LHCN-M2 (cell line): Measurements from ENCODE around the gene TSPYL1. TPM values are rescaled to one million over a fixed set of nuclear protein-coding genes. Genes with fewer than 3 reads are reported as not detected.
"Not testable (repeated sequence)": the region's sequence is repeated elsewhere in the genome, so short reads cannot be mapped to it uniquely, and the experiment has no call there.

ENCODE experiments used
- DNase-seq: peaks from one replicate; pipeline ENCODE4 v3.0.0-alpha.2; 2012; ENCODE audit warnings: low read depth
- total RNA-seq: library from RNA; depleted of rRNA; stranded (reverse); fragments of >200 nt; gene quantifications from 2 replicates; pipeline ENCODE4 v1.2.3, GENCODE V29; 2014

Gene TSPYL1
- total RNA-seq, 1 experiment from 2014 or later, result 76.1 TPM

- no peak for DNase-seq
Measured at GRCh38 chr6:116298273-116298672, 18.5 kb upstream of the TSPYL1 start.

DNA sequence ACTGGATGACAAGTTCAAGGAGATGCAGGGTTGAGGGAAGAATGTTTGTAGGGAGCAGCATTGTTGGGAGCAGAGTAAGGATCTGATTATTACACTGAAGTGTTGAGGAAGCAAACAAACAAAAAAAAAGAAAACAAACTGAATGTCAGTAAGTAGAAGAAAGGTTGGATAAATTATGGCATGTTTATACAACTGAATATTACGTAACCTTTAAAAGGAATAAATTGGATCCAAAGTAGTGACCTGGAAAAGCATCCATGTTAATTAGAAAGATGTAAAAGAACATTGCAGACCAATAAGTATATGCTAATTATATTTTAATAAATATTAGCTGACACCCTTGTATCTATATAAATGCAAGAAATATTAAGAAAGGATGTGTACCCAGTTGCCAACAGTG lies 12.8 kb upstream of the TSPYL1 start:
- DNase-seq, result no peak

GRCh38 chr6:116291701-116292396 lies 12.1 kb upstream of the TSPYL1 start:
- DNase-seq, result no peak

GRCh38 chr6:116290799-116291198 lies 11.1 kb upstream of the TSPYL1 start:
- no peak for DNase-seq

GRCh38 chr6:116289876-116290275 lies 10.1 kb upstream of the TSPYL1 start:
- DNase-seq, result no peak

GRCh38 chr6:116287689-116288282 lies 8.1 kb upstream of the TSPYL1 start:
- DNase-seq, result peak; percentile 49

GRCh38 chr6:116286773-116287358 lies 7.1 kb upstream of the TSPYL1 start:
- DNase-seq, result no peak

DNA sequence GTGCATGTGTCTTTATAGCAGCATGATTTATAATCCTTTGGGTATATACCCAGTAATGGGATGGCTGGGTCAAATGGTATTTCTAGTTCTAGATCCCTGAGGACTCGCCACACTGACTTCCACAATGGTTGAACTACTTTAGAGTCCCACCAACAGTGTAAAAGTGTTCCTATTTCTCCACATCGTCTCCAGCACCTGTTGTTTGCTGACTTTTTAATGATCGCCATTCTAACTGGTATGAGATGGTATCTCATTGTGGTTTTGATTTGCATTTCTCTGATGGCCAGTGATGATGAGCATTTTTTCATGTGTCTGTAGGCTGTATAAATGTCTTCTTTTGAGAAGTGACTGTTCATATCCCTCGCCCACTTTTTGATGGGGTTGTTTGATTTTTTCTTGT lies 5.3 kb upstream of the TSPYL1 start:
- not testable (repeated sequence) for DNase-seq

DNA sequence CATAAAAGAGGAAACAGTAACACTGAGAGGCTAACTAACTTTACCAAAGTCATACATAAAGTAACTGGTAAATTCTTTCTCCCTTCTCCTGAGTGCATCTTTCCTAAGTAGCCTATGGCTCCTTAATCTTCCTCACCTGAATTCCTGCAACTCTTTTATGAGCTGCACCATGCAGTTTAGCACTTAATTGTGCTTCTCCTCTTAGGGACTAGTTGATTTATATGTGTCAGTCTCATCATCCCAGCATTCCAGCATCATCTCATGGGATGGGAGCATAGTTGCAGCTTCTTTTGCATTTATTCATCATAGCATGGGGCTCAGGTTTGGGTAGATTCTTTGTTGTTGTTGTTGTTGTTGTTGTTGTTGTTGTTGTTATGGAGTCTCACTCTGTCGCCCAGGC lies 3.5 kb upstream of the TSPYL1 start:
- no peak for DNase-seq

GRCh38 chr6:116282698-116283097 lies 3.0 kb upstream of the TSPYL1 start:
- DNase-seq, result no peak

GRCh38 chr6:116280933-116281316 lies 1.2 kb upstream of the TSPYL1 start:
- no peak for DNase-seq

DNA sequence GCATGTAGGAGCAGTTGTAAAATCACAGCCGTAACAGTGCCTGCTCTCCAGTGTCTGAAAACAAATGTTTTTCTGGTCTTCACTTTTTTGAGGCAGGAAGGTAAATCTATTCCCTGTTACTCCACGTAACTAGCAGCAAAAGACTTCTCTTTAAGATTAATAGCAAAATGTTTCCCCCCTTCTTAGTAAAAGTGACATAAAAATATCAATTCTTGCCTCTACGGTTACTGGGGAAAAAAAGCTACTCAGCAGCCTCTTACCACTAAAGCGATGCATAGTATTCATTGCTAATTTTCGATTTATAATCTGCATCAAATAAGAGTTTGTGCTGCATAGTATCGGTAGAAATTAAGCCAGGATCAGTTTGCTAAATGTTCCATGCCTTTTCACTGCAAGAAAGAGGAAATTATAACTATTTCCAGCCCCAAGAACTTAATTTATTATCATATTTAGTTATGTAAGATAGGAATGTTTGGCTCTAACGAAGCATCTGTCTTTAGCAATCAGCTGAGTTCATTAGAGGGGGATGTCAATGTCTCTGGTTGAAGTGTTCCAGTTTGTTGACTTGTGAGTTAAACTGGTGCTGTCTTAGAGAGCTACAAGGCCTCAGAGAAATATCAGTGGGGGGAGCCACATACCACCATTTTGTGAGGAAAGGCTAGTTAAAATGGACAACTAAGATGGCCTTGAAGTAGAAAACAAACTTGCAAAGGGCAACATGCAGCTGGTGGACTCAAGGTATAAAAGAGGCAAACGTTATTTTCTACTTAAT lies 617 bp upstream of the TSPYL1 start:
- no peak for DNase-seq

- DNase-seq, result peak; percentile 51
Measured at GRCh38 chr6:116278854-116279231, 887 bp downstream of the TSPYL1 start.

GRCh38 chr6:116278481-116278829 lies 1.3 kb downstream of the TSPYL1 start:
- no peak for DNase-seq

DNA sequence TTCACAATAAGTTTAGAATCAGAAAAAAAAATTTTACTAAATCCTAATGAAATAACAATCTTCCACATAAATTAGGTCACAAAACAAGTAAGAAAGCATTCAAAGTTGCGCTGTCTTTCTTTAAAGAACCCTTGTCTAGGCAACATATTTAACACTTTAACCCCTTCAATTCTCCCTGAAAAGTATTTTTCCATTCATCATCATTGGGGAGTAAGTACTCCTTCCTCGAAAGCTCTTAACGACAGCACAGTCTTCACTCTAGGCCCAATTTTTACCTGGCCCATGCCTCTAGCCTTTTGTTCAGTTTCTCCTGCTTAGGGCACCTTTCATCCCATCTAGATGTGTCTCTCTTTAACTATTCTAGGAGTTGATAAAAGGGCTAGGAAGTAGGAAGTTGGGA lies 2.6 kb downstream of the TSPYL1 start:
- DNase-seq, result no peak

GRCh38 chr6:116271149-116271708 lies 8.5 kb downstream of the TSPYL1 start:
- DNase-seq, result no peak

GRCh38 chr6:116268589-116269293 lies 11.0 kb downstream of the TSPYL1 start:
- DNase-seq, result peak; percentile 80

DNA sequence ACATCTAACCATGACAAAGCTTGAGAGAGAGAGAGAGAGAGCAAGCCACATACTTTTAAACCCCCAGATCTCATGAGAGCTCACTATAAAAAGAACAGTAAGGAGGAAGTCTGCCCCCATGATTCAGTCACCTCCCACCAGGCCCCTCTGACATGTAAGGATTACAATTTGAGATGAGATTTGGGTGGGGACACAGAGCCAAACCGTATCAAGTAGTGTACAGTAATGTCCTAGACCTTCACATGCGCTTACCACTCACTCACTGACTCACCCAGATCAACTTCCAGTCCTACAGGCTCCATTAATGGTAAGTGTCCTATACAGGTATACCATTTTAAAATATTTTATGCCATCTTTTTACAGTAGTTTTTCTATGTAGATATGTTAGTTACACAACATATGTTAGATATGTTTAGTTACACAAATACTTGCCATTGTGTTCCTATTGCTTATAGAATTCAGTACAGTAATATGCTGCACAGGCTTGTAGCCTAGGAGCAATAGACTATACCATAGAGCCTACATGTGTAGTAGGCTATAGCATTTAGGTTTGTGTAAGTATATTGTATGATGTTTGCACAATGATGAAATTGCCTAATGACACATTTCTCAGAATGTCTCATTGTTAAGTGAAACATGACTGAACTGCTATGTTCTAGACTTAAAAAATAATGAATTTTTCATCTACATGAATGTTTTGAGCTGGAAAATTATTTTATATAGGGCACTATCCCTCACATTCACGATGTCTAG lies 11.7 kb downstream of the TSPYL1 start:
- DNase-seq, result no peak

GRCh38 chr6:116266803-116267202 lies 12.9 kb downstream of the TSPYL1 start:
- DNase-seq, result peak; percentile 67

DNA sequence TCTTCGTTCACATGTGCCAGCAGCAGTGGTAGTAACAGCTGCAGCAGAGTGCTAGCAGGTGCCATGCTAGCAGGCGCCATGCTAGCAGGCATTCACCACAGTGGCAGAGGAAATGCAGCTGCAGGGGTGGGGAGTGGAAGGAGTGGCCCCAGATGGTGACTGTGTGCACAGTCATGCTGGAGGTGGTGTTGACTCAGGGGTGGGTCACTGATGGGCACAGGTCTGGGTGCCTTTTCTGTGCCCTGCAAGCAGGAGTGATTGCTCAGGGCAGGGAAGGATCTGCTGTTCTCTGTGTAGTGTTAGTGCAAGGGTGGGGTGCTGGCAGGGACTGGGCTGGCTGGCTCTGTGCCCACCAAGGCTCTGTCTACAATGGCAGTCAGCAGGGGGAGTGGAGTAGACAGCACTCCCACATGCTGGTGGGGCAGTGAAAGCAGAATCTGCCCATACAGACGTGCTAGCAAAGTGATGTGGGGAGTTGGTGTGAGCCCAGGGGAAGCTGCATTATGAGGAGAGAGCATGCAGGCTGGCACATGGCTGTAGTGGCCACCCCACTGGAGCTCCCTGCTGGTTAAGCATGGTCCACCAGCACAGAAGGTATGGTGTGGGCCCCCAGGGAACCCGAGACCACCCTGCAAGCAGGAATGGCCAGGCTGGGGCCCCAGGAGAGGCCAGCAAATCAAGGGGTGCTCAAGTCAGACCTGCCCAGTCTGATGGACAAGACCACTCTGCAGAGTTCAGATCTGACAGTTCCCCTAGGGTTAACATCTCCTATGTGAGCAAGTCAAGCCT lies 14.5 kb downstream of the TSPYL1 start:
- DNase-seq, result peak; percentile 95
